ENCODE measurements around the gene COPS4. TPM values are rescaled to one million over a fixed set of nuclear protein-coding genes. Genes with fewer than 3 reads are reported as not detected.
A peak's percentile ranks its signal among the peaks of the same experiment; 100 is the strongest.
"Not testable (repeated sequence)": the region's sequence is repeated elsewhere in the genome, so short reads cannot be mapped to it uniquely, and the experiment has no call there.

Gene COPS4
- total RNA-seq, 2 experiments from 2014 or later = 37.1 to 38.6 TPM

DNA sequence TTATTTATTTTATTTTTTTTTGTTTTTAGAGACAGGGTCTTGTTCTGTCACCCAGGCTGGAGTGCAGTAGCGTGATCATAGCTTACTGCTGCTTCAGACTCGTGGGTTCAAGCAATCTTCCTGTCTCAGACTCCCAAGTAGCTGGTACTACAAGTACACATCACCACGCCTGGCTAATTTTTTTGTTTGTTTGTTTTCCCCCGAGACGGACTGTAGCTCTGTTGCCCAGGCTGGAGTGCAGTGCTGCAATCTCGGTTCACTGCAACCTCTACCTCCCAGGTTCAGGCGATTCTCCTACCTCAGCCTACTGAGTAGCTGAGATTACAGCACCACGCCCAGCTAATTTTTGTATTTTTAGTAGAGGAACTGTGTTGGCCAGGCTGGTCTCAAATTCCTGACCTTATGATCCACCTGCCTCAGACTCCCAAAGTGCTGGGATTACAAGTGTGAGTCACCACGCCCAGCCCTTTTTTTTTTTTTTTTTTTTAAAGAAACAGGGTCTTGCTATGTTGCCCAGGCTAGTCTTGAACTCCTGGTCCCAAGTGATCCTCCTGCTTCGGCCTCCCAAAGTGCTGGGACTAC, 32.2 kb downstream of the COPS4 start:
- peaks cover 12% of the 10 kb centered on the region for H3K36me3 Mint-ChIP-seq (ENCODE audit: low read depth)
- no peaks in the 10 kb centered on the region for H3K27me3 Mint-ChIP-seq (ENCODE audit: low read depth)
- H3K4me1 Mint-ChIP-seq (ENCODE audit: low read depth) = no peaks in the 10 kb centered on the region
- CTCF ChIA-PET = interaction anchor here (1.3 kb wide), 1 partner anchor 16 kb away, joined by 3 read pairs; no protein-coding TSS in a partner anchor
- no peak overlapping the region for H3K27ac Mint-ChIP-seq
- H3K9me3 Mint-ChIP-seq = no peaks in the 10 kb centered on the region
- DNase-seq = no peak
- H3K4me3 Mint-ChIP-seq = no peak overlapping the region
- intact Hi-C loops (cut with micrococcal nuclease) = no loop called here

DNA sequence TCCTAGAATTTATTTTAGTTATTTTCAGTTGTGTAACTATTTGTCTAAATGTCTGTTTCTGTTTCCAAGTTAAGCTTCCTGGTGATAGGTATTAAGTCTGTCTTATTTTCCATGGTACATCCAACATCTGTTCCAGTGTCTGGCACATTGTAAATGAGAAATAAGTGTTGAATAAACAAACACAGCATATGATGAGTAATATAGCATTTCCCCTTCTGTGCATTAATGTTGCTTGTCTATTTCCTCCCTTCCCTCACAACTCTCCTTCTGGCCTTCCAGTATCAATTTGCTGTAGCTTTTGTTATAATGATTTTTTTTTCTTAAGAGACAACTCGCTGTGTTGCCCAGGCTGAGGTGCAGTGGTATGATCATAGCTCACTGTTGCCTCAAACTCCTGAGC, 36.1 kb downstream of the COPS4 start:
- no peak overlapping the region for H3K27ac Mint-ChIP-seq
- no peak overlapping the region for H3K4me3 Mint-ChIP-seq
- CTCF ChIA-PET = interaction anchor here (0.6 to 4.4 kb wide), 15 partner anchors 10 to 516 kb away, joined by 3 to 24 read pairs (median 4); partner anchors contain the start of gene COPS4
- peaks cover 14% of the 10 kb centered on the region for H3K36me3 Mint-ChIP-seq (ENCODE audit: low read depth)
- no peak for DNase-seq
- peaks cover 13% of the 10 kb centered on the region for H3K4me1 Mint-ChIP-seq (ENCODE audit: low read depth)
- H3K27me3 Mint-ChIP-seq (ENCODE audit: low read depth) = no peaks in the 10 kb centered on the region
- intact Hi-C loops (cut with micrococcal nuclease) = loop anchor here (5.0 kb wide), 1 partner anchor 571 kb away; no protein-coding TSS in a partner anchor
- H3K9me3 Mint-ChIP-seq = no peaks in the 10 kb centered on the region

DNA sequence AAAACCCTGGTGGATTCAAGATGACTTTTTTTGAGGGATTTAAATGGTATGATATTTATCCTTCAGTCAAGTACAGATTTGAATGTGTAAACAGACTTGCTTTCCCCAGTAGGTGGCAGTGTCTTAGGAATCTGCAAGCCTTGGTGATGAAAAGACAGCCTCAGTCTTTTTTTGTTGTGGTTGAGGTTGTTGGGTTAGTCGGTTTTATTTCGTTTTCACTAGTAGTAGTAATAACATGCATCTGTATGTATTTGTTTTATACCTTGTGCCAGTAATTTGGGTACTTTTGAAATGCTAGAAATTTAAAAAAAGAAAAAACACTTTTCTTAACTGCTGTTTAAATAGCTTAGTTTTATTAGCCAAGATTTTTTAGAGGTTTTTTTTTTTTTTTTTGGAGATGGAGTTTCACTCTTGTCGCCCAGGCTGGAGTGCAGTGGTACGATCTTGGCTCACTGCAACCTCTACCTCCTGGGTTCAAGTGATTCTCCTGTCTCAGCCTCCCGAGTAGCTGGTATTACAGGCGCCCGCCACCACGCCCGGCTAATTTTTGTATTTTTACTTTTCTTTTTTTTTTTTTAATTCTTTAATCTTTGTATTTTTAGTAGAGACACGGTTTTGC, 39.2 kb downstream of the COPS4 start:
- CTCF ChIA-PET = interaction anchor here (0.6 to 4.4 kb wide), 34 partner anchors 11 to 233 kb away, joined by 3 to 24 read pairs (median 5); partner anchors contain the start of genes COPS4 and PLAC8
- Mint-ChIP-seq H3K4me1 (ENCODE audit: low read depth) (peaks cover 13% of the 10 kb centered on the region), H3K9me3 (no peaks in the 10 kb centered on the region), H3K36me3 (ENCODE audit: low read depth) (peaks cover 18% of the 10 kb centered on the region), H3K27me3 (ENCODE audit: low read depth) (no peaks in the 10 kb centered on the region), H3K27ac (no peak overlapping the region), H3K4me3 (no peak overlapping the region)
- intact Hi-C loops (cut with micrococcal nuclease) = loop anchor here (1.0 to 5.0 kb wide), 18 partner anchors 10 to 568 kb away; partner anchors contain the start of genes COPS4, HELQ and PLAC8
- peak; percentile 76 for DNase-seq

DNA sequence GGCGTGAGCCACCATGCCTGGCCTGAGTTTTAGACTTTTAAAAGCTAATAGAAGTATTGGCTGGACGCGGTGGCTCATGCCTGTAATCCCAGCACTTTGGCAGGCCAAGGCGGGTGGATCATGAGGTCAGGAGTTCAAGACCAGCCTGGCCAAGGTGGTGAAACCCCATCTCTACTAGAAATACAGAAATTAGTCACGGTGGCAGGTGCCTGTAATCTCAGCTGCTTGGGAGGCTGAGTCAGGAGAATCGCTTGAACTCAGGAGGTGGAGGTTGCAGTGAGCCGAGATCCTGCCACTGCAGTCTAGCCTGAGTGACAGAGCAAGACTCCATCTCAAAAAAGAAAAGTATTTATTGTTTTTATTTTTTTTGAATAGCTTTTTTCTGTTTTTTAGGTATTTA, 39.8 kb downstream of the COPS4 start:
- Mint-ChIP-seq H3K36me3 (ENCODE audit: low read depth) (peaks cover 17% of the 10 kb centered on the region), H3K4me1 (ENCODE audit: low read depth) (peaks cover 13% of the 10 kb centered on the region)
- not testable (repeated sequence) for H3K27me3 Mint-ChIP-seq (ENCODE audit: low read depth); H3K27ac Mint-ChIP-seq; H3K4me3 Mint-ChIP-seq; H3K9me3 Mint-ChIP-seq
- CTCF ChIA-PET = interaction anchor here (0.6 to 3.2 kb wide), 31 partner anchors 10 to 233 kb away, joined by 3 to 23 read pairs (median 5); partner anchors contain the start of genes COPS4 and PLAC8
- DNase-seq = peak; percentile 81
- intact Hi-C loops (cut with micrococcal nuclease) = loop anchor here (1.0 to 5.0 kb wide), 18 partner anchors 10 to 568 kb away; partner anchors contain the start of genes COPS4, HELQ and PLAC8

DNA sequence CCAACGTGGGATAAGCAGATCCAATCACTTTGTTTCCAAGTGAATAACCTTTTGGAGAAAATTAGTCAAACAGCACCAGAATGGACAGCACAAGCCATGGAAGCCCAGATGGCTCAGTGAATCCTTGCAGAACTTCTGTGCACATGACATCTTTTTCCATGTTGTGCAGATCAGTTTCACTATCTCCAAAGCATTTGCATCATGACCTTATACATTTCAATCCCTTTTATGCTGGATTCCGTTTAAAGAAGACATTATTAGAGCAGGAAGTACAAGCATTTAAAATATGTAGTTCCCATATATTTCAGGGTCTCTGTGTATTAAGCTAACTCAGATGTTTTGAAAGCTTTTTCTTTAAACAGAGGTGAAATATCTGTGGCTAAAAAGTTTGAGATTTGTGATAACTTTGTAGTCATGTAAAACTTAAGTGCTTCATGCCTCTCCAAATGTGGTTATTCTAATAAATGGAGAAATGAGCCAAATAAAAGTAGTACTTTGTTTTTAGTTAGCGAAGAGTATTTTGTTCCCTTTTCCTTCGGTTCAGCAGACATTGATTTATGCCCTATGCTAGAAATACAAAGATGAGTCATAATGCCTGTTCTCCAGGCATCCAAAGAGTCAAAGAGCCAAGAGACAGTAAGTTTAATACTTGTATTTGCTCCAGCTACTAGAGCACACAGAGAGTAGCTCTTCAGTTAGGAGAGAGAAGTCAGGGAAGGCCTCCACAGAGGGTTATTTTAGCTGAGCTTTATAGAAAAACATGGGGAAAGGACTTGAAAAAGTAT, 40.5 kb downstream of the COPS4 start:
- peaks cover 14% of the 10 kb centered on the region for H3K36me3 Mint-ChIP-seq (ENCODE audit: low read depth)

DNA sequence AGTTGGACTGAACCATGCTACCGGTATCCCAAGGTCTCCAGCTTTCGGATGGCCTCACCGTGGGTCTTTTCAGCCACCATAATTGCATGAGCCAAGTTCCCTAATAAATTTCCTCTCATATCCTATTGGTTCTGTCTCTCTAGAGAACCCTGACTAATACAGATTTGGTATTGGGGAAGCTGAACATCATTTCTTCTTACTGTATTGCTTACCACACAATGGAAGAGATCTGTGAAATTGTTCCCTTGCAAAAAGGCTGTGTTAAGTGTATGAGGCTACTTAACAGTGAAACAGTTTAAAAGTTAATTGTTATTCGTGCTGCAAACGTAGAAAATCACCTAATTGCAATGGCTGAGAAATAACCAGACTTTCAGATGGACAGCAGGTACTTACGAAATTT, 45.6 kb downstream of the COPS4 start:
- H3K36me3 Mint-ChIP-seq (ENCODE audit: low read depth) = peaks cover 13% of the 10 kb centered on the region
- intact Hi-C loops (cut with micrococcal nuclease) = no loop called here
- no peaks in the 10 kb centered on the region for H3K27me3 Mint-ChIP-seq (ENCODE audit: low read depth)
- CTCF ChIA-PET = interaction anchor here (1.2 to 1.4 kb wide), 3 partner anchors 10 to 179 kb away, joined by 3 to 4 read pairs (median 3); no protein-coding TSS in a partner anchor
- no peak overlapping the region for H3K4me3 Mint-ChIP-seq
- H3K27ac Mint-ChIP-seq = no peak overlapping the region
- H3K9me3 Mint-ChIP-seq = no peaks in the 10 kb centered on the region
- peaks cover 22% of the 10 kb centered on the region for H3K4me1 Mint-ChIP-seq (ENCODE audit: low read depth)
- no peak for DNase-seq

More for the DNA sequence above, 40.5 kb downstream of the COPS4 start:
- Mint-ChIP-seq H3K4me1 (ENCODE audit: low read depth) (peaks cover 13% of the 10 kb centered on the region), H3K27me3 (ENCODE audit: low read depth) (no peaks in the 10 kb centered on the region), H3K4me3 (no peak overlapping the region), H3K9me3 (no peaks in the 10 kb centered on the region), H3K27ac (no peak overlapping the region)
- intact Hi-C loops (cut with micrococcal nuclease) = loop anchor here (2.0 kb wide), 1 partner anchor 281 kb away; no protein-coding TSS in a partner anchor
- CTCF ChIA-PET = interaction anchor here (0.7 to 3.2 kb wide), 21 partner anchors 9 to 208 kb away, joined by 3 to 23 read pairs (median 7); partner anchors contain the start of gene PLAC8
- no peak for DNase-seq

DNA sequence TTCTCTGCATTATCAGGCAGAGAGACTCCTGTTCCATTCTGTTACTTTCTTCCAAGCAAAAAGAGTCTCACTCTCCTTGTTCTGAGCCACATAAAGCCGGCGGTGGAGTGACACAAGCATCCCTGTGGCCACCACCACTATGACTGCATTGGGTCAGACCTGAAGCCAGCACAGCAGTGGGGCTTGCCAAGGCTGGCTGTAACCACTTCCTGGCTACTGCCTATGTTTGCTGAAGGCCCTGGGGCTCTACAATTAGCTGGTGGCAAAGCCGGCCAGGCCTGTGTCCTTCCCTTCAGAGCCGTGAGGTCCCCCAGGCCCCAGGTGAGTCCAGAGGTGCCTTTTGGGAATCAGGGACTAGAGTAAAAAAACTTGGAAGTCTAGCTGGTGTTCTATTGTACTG, 47.8 kb downstream of the COPS4 start:
- H3K9me3 Mint-ChIP-seq = no peaks in the 10 kb centered on the region
- peaks cover 4% of the 10 kb centered on the region for H3K36me3 Mint-ChIP-seq (ENCODE audit: low read depth)
- H3K27me3 Mint-ChIP-seq (ENCODE audit: low read depth) = no peaks in the 10 kb centered on the region
- H3K27ac Mint-ChIP-seq = no peak overlapping the region
- DNase-seq = no peak
- CTCF ChIA-PET = interaction anchor here (0.7 to 1.9 kb wide), 3 partner anchors 16 to 178 kb away, joined by 3 to 6 read pairs (median 3); no protein-coding TSS in a partner anchor
- no peak overlapping the region for H3K4me3 Mint-ChIP-seq
- H3K4me1 Mint-ChIP-seq (ENCODE audit: low read depth) = peaks cover 23% of the 10 kb centered on the region
- intact Hi-C loops (cut with micrococcal nuclease) = no loop called here

DNA sequence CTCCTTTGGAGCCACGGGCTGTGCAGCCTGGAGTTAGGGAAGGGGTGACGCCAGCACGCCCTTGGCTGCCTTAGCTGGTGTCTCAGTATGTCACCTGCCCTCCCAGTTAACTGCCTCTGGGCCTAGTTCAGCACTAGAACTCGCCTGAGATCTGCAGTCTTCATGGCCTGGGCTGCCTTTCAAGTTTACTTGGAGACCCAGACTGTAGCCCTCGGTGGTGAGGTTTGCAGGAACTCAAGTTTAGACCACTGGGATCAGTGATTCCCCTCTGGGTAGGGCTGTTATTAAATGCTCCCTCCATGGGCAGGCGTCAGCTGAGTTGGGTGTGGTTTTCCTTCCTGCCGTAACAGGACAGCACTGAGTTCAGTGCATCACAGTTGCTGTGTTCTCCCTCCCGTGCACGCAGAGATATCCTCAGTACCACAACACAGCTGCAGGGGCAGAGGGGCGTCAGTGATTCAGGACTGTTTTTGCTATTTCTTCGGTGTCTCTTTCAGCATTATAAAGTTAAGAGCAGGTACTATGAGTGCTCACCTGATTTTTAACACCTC, 49.0 kb downstream of the COPS4 start:
- CTCF ChIA-PET = interaction anchor here (0.8 to 1.9 kb wide), 8 partner anchors 9 to 177 kb away, joined by 3 to 8 read pairs (median 4); no protein-coding TSS in a partner anchor
- H3K36me3 Mint-ChIP-seq (ENCODE audit: low read depth) = peaks cover 11% of the 10 kb centered on the region
- no peak overlapping the region for H3K27ac Mint-ChIP-seq
- peak; percentile 59 for DNase-seq
- peaks cover 29% of the 10 kb centered on the region for H3K4me1 Mint-ChIP-seq (ENCODE audit: low read depth)
- H3K4me3 Mint-ChIP-seq = no peak overlapping the region
- H3K27me3 Mint-ChIP-seq (ENCODE audit: low read depth) = no peaks in the 10 kb centered on the region
- intact Hi-C loops (cut with micrococcal nuclease) = loop anchor here (1.0 kb wide), 1 partner anchor 10 kb away; no protein-coding TSS in a partner anchor
- H3K9me3 Mint-ChIP-seq = no peaks in the 10 kb centered on the region

DNA sequence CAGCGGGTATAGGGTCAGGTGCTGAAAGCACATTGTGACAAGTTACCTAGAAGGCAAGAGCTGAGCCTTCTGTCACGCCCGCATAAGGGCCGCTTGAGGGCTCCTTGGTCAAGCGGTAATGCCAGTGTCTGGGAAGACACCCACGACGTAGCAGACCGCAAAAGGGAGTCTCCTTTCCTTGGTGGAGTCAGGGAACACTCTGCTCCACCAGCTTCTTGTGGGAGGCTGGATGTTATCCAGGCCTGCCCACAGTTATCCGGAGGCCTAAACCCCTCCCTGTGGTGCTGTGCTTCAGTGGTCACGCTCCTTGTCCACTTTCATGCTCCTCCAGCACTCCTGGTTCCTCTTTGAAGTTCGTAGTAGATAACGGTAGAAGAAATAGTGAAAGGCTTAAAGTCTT, 50.0 kb downstream of the COPS4 start:
- intact Hi-C loops (cut with micrococcal nuclease) = loop anchor here (1.0 kb wide), 1 partner anchor 11 kb away; no protein-coding TSS in a partner anchor
- H3K4me3 Mint-ChIP-seq = not testable (repeated sequence)
- peaks cover 31% of the 10 kb centered on the region for H3K4me1 Mint-ChIP-seq (ENCODE audit: low read depth)

DNA sequence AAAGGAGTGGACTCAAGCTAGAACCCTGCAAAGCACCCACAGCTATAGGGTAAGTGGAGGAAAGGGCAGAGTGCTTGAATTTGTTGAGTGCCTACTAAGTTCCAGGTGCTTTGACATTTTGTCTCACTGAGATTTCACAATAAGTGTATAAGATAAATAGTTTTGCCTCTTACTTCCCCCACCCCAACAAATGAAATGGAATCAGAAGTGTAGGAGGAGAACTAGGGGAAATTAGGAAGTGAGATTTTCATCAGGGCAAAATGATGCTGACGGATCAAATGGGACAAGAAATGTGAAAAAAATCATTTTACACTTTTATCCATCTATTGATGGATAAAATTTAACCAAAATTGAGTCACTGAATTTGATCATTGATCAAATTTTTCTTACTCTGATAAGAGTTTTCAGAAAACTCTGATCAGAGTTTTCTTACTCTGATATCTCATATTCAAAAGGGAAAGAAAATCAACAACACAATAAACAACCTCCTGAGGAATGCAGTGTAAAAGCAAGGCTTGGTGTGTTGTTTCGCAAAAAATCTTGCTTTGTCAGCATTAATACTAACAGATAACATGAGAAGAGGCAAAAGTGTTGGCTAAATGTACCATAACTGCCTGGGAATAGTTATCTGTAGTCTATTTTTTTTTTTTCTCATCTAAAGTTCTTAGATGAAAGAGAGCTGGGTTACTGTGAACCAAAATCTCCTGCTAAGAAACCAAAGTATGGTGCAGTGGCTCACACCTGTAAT, 54.6 kb downstream of the COPS4 start:
- no peak overlapping the region for H3K27ac Mint-ChIP-seq
- no peak for DNase-seq
- peaks cover 30% of the 10 kb centered on the region for H3K36me3 Mint-ChIP-seq (ENCODE audit: low read depth)
- intact Hi-C loops (cut with micrococcal nuclease) = no loop called here
- no peak overlapping the region for H3K4me3 Mint-ChIP-seq
- no peaks in the 10 kb centered on the region for H3K27me3 Mint-ChIP-seq (ENCODE audit: low read depth)
- H3K4me1 Mint-ChIP-seq (ENCODE audit: low read depth) = peaks cover 22% of the 10 kb centered on the region
- CTCF ChIA-PET = no interaction called here
- H3K9me3 Mint-ChIP-seq = no peaks in the 10 kb centered on the region

More for the DNA sequence above, 50.0 kb downstream of the COPS4 start:
- CTCF ChIA-PET = interaction anchor here (0.6 to 1.9 kb wide), 6 partner anchors 10 to 176 kb away, joined by 3 to 8 read pairs (median 4); partner anchors contain the start of gene PLAC8
- peaks cover 15% of the 10 kb centered on the region for H3K36me3 Mint-ChIP-seq (ENCODE audit: low read depth)
- H3K9me3 Mint-ChIP-seq; DNase-seq; H3K27me3 Mint-ChIP-seq (ENCODE audit: low read depth); H3K27ac Mint-ChIP-seq: not testable (repeated sequence)

DNA sequence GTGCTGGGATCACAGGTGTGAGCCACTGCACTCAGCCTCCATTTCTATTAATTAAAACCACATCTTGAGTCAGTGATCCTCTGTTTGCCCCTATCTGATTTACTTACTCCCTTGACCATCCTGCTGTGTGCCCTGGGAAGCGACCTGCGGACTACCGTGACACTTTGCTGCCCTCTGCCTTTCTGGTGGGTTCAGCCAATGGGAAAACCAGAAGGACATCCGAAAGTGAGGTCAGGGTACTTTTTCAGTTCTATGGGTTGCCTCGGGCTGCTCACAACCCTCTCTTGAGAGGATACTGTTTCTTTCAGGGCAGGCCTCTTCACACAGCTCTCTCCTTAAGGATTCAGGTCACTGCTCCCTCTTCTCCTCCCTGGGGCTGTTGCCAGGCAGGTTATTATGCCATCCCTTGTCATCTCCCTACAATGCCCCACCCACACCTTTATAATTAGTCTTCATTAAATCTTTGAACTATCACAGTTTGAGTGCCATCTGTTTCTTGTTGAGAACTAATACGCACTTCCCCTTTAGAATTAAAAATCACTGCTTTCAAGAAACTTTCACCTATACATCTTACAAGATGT, 58.2 kb downstream of the COPS4 start:
- CTCF ChIA-PET = interaction anchor here (0.9 kb wide), 1 partner anchor 58 kb away, joined by 3 read pairs; the partner anchor contains the start of gene COPS4
- intact Hi-C loops (cut with micrococcal nuclease) = no loop called here
- Mint-ChIP-seq H3K27me3 (ENCODE audit: low read depth) (no peaks in the 10 kb centered on the region), H3K4me1 (ENCODE audit: low read depth) (peaks cover 37% of the 10 kb centered on the region), H3K4me3 (no peak overlapping the region), H3K27ac (peak overlapping the region; percentile 26), H3K9me3 (no peaks in the 10 kb centered on the region), H3K36me3 (ENCODE audit: low read depth) (peaks cover 49% of the 10 kb centered on the region)
- no peak for DNase-seq
